Measurements from ENCODE around the gene C17orf107. TPM values are rescaled to one million over a fixed set of nuclear protein-coding genes. Genes with fewer than 3 reads are reported as not detected.

C17orf107 gene
- total RNA-seq, 1 donor from 2014 or later = 3.7 TPM

- Mint-ChIP-seq H3K27ac (no peak overlapping the region), H3K4me3 (ENCODE audit: low read depth) (no peak overlapping the region), H3K9me3 (ENCODE audit: low read depth) (no peaks in the 10 kb centered on the region), H3K4me1 (ENCODE audit: low read depth) (no peaks in the 10 kb centered on the region), H3K27me3 (no peaks in the 10 kb centered on the region), H3K36me3 (ENCODE audit: insufficient read depth) (peaks cover 15% of the 10 kb centered on the region)
- no peak for DNase-seq (ENCODE audit: low spot score, unreplicated experiment)
- no peak for TF ChIP-seq CTCF (IDR thresholded peaks at IDR 0.05; ENCODE audit: unreplicated experiment)
These were observed 11.8 kb upstream of the C17orf107 start for GRCh38 chr17:4887581-4887980.

DNA sequence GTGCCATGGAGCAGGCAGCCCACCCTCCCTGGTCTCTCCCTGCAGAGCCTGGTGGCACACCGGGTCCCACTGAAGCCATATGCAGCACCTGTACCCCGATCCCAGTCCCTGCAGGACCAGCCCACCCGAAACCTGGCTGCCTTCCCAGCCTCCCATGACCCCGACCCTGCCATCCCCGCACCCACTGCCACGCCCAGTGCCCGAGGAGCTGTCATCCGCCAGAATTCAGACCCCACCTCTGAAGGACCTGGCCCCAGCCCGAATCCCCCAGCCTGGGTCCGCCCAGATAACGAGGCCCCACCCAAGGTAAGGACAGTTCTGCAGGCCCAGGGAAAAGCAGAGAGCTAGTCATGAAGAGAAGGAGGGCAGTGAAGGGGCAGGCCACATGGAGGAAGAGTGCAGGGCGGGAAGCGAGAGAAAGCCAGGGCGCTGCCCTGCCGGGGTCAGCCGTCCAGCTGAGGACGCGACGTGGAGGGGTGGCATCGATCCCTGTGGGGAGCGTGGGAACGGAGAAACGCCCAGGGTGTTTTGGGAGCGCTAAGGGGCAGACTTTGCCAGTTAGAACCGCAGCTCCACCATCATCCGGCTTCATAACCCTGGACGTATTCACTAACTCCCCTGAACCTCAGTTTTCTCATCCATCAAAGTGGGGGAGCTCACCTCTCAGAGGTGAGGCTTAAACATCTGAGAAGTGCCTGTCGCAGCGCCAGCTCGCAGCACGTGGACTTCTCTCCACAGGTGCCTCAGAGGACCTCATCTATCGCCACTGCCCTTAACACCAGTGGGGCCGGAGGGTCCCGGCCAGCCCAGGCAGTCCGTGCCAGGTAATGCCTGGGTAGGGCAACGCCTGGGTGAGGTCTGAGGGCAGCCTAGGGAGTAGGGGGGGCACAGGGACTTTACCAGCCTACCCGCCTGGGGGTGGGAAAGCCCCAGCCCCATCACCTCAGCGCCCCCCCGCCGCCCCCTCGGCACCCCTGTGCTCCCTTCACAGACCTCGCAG, 7.6 kb upstream of the C17orf107 start:
- no peaks in the 10 kb centered on the region for H3K4me1 Mint-ChIP-seq (ENCODE audit: low read depth)
- no peak overlapping the region for H3K4me3 Mint-ChIP-seq (ENCODE audit: low read depth)
- H3K27me3 Mint-ChIP-seq = no peaks in the 10 kb centered on the region
- no peak for TF ChIP-seq CTCF (IDR thresholded peaks at IDR 0.05; ENCODE audit: unreplicated experiment)
- no peak overlapping the region for H3K27ac Mint-ChIP-seq
- no peaks in the 10 kb centered on the region for H3K9me3 Mint-ChIP-seq (ENCODE audit: low read depth)
- H3K36me3 Mint-ChIP-seq (ENCODE audit: insufficient read depth) = peaks cover 14% of the 10 kb centered on the region
- DNase-seq (ENCODE audit: low spot score, unreplicated experiment) = no peak

DNA sequence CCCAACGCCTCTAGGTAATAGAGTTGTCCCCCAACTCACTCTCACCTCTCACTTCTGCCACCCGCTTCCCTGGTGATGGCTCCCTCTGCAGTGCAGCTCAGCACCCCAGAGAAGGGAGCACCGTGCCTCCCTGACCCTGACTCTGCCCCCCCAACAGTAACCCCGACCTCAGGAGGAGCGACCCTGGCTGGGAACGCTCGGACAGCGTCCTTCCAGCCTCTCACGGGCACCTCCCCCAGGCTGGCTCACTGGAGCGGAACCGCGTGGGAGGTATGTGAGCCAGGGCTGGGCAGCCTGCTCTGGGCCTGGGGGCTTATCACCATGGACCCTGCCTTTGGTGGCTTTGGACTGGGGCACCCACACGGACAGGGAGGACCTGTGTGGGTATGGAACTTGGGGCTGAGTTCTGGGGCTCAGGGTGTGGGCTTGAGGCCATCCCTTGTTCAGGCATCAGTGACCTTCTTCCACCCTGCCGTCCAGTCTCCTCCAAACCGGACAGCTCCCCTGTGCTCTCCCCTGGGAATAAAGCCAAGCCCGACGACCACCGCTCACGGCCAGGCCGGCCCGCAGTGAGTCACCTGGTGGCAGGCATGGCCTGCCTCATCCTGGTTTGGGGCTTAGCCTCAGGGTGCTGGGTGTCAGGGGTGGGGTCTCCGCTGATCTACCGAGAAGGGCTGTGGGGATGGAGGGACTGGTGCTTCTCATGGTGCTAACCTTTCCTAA, 6.7 kb upstream of the C17orf107 start:
- Mint-ChIP-seq H3K4me3 (ENCODE audit: low read depth) (no peak overlapping the region), H3K27ac (no peak overlapping the region), H3K9me3 (ENCODE audit: low read depth) (no peaks in the 10 kb centered on the region), H3K36me3 (ENCODE audit: insufficient read depth) (peaks cover 10% of the 10 kb centered on the region), H3K27me3 (no peaks in the 10 kb centered on the region), H3K4me1 (ENCODE audit: low read depth) (no peaks in the 10 kb centered on the region)
- DNase-seq (ENCODE audit: low spot score, unreplicated experiment) = no peak
- TF ChIP-seq CTCF (IDR thresholded peaks at IDR 0.05; ENCODE audit: unreplicated experiment) = no peak

DNA sequence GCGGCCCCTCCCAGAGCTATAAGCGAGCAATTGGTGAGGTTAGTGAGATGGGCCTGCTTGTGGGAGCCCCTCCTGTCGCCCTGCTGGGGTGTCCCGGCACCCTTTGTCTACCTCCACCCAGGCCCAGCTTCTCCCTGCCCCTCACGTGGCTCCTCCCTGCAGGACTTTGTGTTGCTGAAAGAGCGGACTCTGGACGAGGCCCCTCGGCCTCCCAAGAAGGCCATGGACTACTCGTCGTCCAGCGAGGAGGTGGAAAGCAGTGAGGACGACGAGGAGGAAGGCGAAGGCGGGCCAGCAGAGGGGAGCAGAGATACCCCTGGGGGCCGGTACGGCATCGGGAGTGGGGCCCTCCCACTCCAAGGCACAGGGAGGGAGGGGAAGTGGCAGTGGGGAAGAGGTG, 6.1 kb upstream of the C17orf107 start:
- no peak for DNase-seq (ENCODE audit: low spot score, unreplicated experiment)
- Mint-ChIP-seq H3K4me3 (ENCODE audit: low read depth) (no peak overlapping the region), H3K27ac (no peak overlapping the region), H3K9me3 (ENCODE audit: low read depth) (no peaks in the 10 kb centered on the region), H3K4me1 (ENCODE audit: low read depth) (no peaks in the 10 kb centered on the region), H3K36me3 (ENCODE audit: insufficient read depth) (peaks cover 10% of the 10 kb centered on the region), H3K27me3 (no peaks in the 10 kb centered on the region)
- TF ChIP-seq CTCF (IDR thresholded peaks at IDR 0.05; ENCODE audit: unreplicated experiment) = no peak

- no peak for TF ChIP-seq CTCF (IDR thresholded peaks at IDR 0.05; ENCODE audit: unreplicated experiment)
- Mint-ChIP-seq H3K4me1 (ENCODE audit: low read depth) (no peaks in the 10 kb centered on the region), H3K27me3 (peaks cover 3% of the 10 kb centered on the region), H3K36me3 (ENCODE audit: insufficient read depth) (peaks cover 11% of the 10 kb centered on the region), H3K9me3 (ENCODE audit: low read depth) (no peaks in the 10 kb centered on the region), H3K4me3 (ENCODE audit: low read depth) (no peak overlapping the region), H3K27ac (no peak overlapping the region)
- DNase-seq (ENCODE audit: low spot score, unreplicated experiment) = no peak
These were observed 5.4 kb upstream of the C17orf107 start for GRCh38 chr17:4893721-4894560.

Data from progenitor cell of endocrine pancreas (in vitro differentiated cells).